Activated CD8-positive, alpha-beta memory T cell treated with anti-CD3 and anti-CD28 coated beads for 36 hours (primary cell): Measurements from ENCODE around the gene LRRC37A. TPM values are rescaled to one million over a fixed set of nuclear protein-coding genes. Genes with fewer than 3 reads are reported as not detected.
"Not testable (repeated sequence)": the region's sequence is repeated elsewhere in the genome, so short reads cannot be mapped to it uniquely, and the experiment has no call there.

Experiments
- CTCF ChIA-PET: fragments of 350-600 bp; sonication (Branson Sonifier 250); formaldehyde crosslinking; loops from one replicate; lab custom pipeline; 2021; ENCODE audit warnings: antibody characterized with exemption; lab: Charles Lee
- POLR2A ChIA-PET: fragments of 350-600 bp; sonication (Branson Sonifier 250); formaldehyde crosslinking; loops from one replicate; lab custom pipeline; 2021; ENCODE audit warnings: antibody characterized with exemption; lab: Charles Lee
- total RNA-seq, 2 experiments: library from RNA; stranded (reverse); gene quantifications; one replicate each; pipeline ENCODE4 v1.2.3, GENCODE V29; 2021

LRRC37A gene
- total RNA-seq, 2 experiments from 2014 or later, result 1.0 to 1.7 TPM

DNA sequence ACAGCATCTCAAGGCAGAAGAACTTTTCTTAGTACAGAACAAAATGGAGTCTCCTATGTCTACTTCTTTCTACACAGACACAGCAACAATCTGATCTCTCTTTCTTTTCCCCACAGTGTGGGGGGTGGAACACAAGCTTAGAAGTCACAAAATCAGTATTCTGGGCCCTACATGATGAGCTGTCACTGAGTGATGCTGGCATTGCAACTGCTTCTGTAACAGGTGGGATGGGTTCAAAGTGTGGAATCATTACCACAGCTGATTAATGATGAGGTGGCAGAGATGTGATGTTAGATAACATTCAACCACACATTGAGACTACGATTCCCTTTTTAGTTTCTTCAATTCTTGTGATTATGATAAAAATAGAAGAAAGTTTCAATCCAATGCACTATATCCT lies 10.5 kb upstream of the LRRC37A start:
- CTCF ChIA-PET, result not testable (repeated sequence)
- POLR2A ChIA-PET, result interaction anchor here (1.0 kb wide), 1 partner anchor 17 kb away, joined by 3 read pairs; no protein-coding TSS in a partner anchor

DNA sequence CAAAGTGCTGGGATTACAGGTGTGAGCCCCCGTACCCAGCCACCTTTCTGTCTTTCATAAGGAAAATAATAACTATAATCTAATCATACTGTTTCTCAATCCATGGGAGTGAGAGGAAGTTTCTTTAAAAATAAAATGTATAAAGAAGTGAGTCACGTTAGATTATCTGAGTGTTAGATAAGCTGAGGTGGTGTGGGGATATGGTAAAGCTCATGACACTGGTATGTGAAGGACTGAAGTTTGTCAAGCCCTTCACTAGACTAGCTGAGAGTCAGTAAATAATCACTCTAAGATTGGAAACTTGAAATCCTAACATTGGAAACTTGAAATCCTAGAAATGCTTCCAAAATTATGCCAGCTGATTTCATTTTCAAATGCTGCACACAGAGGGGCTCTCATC lies 9.4 kb upstream of the LRRC37A start:
- CTCF ChIA-PET, POLR2A ChIA-PET: not testable (repeated sequence)

DNA sequence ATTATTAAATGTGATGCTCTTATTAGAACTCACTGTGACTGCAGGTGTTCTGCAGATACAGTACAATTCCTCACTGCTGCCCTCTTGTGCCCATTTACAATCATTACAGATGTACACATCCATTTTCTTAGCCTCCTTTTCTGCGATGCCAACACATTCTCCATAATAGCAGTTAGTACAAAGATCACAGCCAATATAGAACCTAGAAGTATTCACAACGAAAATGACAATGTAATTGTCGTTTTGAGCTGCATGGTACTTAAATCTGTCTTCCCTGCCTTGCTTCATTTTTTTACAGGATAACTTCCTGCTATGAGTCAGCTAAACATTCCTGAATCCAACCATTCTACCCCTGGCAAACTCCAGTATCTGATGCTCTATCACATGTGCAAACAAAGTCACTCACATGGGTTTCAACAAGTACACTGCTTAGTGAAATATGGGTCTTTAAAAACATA lies 8.1 kb upstream of the LRRC37A start:
- CTCF ChIA-PET, result interaction anchor here (0.6 to 1.4 kb wide), 3 partner anchors 20 to 72 kb away, joined by 3 read pairs; no protein-coding TSS in a partner anchor
- POLR2A ChIA-PET, result not testable (repeated sequence)

DNA sequence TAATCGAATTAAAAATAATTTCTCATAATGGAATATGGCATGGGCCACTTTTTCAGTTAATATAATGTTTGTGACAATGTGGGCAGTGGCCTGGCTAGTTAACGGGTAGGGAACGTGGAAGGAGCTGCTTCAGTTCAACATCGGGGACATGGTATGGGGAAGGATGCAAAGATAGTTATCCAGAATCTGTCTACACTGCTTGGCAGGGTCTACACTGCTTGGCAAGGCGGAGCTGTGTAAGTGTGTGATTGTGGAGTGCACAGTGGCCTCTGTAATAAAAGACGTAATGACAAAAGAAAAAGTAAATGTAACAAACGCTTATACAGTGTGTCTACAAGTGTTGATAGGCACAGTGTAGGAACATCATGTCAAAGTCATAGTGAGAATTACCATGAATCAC lies 7.3 kb upstream of the LRRC37A start:
- ChIA-PET POLR2A (interaction anchor here (0.6 kb wide), 1 partner anchor 703 kb away, joined by 3 read pairs; no protein-coding TSS in a partner anchor), CTCF (interaction anchor here (1.4 kb wide), 1 partner anchor 73 kb away, joined by 3 read pairs; no protein-coding TSS in a partner anchor)

DNA sequence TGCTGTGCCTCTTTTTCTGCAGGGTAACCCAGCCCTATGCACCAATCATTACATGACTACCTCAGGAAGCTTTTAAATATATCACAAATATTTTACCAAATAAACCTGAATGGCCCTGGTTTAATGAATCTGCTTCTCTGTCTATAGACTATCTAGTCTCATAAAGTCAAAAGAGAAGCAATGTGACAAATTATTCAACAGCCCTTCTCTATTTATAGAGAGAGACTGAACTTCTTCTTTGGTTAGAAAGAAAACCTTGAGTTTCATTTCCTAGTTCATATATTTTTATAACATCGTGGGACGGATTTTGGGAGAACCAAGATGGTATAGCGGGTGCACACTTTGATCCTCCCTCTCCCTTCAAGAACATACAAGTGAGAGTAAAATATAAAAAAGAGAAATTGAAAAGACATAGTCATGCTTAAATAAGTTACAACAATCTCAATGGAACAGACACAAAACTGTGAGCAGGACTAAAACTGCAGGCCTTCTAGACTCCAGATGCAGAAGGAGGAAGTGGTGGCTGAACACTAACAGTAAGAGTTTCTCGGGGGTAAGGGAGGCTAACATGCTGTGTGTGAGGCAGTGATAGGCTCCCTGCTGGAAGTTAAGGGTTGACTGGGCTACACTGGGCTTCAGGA lies 3.9 kb upstream of the LRRC37A start:
- POLR2A ChIA-PET, CTCF ChIA-PET: not testable (repeated sequence)

DNA sequence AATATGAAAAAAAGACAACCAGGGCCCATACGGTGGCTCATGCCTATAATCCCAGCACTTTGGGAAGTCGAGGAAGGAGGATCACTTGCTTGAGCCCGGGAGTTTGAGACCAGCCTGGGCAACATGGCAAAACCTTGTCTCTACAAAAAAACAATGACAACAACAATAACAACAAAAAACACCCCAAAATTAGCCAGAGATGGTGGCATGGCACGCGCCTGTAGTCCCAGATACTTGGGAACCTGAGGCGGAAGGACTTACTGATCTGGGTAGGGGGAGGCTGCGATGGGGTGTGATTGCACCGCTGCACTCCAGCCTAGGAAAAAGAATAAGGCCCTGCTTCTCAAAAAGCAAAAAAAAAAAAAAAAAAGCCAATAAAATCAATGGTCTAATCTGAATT lies 3.3 kb upstream of the LRRC37A start:
- POLR2A ChIA-PET, CTCF ChIA-PET: not testable (repeated sequence)

DNA sequence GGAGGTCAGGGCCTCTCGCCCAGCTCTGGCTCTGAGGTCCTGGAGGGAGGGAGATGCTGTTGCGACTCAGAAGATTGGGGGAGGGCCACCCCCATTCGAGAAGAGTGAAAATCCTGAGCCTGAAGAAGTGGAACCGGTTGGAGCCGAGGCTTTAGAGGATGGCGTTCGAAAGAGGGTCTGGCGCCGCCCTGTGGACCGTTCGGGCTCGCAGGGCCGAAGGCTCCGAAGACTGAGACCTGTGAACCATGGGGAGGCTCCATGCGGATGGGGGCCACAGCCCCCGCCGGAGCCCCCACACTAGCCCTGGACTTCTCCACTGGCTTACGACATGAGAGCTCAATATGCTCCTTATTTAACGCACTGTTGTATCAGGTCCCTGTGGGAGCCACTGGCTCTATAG lies 46.3 kb downstream of the LRRC37A start:
- POLR2A ChIA-PET, CTCF ChIA-PET: not testable (repeated sequence)

DNA sequence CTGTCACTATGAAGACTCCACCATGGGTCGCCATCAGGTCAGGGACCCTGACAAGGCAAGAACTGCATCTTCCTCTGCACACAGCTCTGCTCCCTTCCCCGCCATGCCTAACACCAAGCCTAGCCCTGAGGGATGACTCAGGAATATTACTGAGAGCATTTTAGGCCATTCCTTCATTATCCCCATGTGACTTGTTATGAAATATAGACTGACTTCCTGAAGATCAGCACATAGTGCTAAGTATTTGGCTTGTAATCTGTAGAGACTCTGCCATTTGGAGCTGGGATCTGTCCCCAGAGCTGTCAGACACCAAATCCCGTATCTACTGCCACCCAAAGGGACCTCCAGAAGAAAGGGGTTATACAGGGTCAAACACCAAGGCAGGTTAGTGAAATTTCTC lies 47.2 kb downstream of the LRRC37A start:
- POLR2A ChIA-PET, CTCF ChIA-PET: not testable (repeated sequence)

DNA sequence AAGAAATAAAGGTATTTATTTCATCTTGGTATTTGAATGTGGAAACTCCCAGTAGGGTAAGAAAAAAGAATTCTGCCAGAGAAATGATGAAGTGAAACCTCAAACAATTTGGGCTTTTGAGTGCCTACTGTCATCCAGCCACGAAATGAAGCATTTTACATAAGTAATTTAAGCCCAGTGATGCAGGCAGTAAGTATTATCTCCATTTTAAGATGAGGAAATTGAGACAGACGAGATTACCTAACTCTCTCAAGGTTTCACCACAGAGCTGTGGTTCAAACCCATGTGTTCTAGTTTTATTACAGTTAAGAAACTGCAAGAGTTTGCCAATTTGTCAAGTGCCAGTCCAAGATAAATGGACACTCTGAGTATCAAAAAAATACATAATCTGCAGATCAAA lies 53.4 kb downstream of the LRRC37A start:
- POLR2A ChIA-PET, CTCF ChIA-PET: not testable (repeated sequence)

DNA sequence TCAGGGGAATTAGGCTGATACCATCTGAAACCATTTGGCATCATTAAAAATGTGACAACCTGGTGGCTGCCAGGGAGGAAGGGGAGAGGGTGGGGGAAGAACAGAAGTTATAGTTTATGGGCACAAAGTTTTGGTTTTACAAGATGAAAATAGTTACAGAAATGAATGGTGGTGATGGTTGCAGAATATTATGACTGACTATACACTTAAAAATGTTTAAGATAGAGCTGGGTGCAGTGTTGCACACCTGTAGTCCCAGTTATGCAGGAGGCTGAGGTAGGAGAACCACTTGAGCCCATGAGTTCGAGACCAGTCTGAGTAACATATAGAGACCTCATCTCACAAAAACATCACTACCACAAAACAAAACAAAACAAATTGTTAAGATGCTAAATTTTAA lies 54.1 kb downstream of the LRRC37A start:
- CTCF ChIA-PET, POLR2A ChIA-PET: not testable (repeated sequence)

DNA sequence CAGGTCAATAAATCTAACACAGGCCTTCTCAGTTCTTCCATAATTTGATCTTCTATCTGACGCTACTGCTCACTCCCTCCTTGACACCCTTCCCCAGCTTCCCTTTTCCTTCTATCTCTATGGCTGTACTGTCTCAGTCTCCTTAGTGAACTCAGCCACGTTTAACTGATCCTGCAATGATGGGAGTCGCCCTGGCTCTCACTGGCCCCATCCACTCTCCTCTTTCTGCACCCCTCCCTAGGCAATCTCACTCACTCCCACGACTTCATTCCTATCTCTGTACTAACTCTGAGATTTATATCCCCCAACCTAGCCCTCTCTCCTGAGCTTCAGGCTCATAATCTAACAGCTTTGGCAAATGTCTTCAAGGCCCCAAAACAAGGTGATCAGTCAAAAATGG lies 58.9 kb downstream of the LRRC37A start:
- POLR2A ChIA-PET, CTCF ChIA-PET: not testable (repeated sequence)

DNA sequence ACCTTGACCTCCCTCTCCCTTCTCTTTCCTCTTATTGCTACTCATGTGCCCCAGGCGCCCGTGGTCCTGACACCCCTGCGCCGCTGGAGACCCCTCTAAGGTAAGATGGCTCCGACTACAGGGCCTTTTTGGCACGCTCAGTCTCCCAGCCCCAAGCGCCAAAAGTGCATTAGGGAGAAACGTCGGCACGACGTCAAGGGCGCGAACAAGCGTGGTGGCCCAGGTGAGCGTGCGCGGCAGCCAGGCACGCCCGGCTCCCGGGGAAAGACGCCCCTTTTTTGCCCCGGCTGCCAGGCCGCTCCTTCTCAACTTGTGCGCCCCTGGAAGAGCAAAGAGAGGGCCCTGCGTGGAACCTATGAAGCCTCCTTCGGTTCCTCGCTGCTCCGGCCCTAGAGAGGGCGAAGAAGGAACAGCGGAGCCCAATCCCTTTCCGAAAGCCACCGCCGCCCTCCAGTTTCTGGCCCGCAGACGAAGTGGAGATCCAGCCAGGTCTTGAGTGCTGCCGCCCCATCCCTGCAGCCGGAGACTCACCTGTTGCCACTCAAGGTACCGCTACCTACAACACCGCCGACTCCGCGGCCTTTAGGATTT lies 66.3 kb downstream of the LRRC37A start:
- CTCF ChIA-PET, POLR2A ChIA-PET: not testable (repeated sequence)

DNA sequence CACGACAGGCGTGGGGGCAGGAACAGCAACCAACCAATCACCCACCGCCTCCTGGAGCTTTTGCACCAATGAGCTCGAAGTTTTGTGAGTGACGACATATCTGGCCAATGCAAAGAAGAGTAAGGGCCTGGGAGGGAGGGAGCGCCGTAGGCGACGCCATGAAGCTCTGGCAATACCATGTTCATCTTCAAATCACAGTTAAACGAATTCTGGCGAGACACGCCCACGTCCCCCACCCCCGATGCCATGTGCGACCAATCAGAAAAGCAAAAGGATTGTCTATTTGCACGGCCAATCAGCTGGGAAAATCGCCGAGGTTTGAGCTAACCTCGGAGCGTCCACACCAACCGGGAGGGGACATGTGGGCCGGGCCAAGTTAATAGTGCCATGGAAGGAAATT lies 66.8 kb downstream of the LRRC37A start, which contains the start of gene ARL17B:
Gene ARL17B, minus strand, starts transcription at position 12 of the 400 bp plus-strand sequence. CDS start 3,369 bp downstream, outside the sequence.
- CTCF ChIA-PET, result not testable (repeated sequence)

DNA sequence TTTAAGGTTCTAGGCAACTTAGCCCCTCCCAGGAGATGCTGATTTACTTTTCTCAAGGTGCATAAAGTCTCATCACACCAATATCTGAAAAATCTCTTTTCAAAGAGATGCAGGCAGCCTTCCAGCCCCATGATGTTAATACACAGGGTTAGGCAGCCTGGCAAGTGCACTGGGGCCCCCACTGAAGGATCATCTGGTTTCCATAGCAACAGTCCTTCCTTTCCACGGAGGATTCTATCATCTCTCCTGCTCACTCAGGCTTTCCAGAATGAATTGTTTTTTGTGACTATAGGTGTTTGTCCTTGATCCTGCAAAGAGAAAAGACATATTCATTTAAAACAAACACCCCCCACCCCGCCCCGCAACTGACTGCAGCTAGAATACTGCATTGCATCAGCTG lies 72.6 kb downstream of the LRRC37A start:
- POLR2A ChIA-PET, CTCF ChIA-PET: not testable (repeated sequence)

More for the DNA sequence above, 66.8 kb downstream of the LRRC37A start, which contains the start of gene ARL17B:
- POLR2A ChIA-PET, result not testable (repeated sequence)

DNA sequence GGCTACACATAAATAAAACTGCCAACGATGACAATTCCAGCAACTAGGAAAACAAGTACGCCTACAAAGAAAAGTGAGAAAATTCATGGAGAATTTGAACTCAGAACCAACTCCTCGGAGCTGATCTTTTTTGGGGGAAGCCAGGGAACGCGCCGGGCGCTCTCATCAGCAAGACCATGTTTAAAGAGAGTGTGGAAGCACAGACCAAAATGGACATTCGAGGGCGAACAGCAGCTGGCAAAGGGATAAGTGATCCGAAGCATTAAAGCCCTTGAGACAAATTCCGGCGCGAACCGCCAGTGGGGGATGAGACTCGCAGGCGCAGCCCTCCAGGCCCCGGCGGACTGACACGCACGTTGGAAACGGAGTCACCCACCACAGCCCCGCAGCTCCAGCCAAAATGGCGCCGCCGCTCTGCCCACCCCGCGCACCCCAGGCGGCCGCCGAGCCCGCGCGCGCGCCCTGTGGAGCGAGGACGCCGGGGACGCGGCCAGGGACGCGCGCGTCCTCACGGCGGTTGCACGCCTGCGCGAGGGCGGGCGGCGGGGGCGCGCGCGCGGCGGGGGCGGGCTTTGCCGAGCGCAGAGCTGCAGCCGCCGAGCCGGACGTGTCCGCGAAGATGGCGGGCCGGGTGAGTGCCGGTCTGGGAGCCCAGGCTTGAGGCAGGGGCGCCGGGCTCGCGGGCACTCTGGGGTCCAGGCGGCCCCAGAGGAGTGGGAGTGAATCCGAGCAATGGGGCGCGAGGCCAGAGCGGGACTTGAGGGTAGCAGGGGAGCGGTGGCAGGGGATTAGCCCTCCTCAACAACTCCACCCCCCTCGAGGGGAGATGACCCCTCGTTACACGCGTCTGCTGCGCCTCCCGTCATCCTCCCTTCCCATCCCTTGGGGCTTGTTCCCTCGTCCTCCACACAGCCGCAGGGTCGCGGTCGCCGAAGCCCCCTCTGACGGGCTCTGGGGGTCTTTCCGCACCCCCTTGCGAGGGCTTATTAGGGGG lies 77.6 kb downstream of the LRRC37A start:
- CTCF ChIA-PET, POLR2A ChIA-PET: not testable (repeated sequence)

DNA sequence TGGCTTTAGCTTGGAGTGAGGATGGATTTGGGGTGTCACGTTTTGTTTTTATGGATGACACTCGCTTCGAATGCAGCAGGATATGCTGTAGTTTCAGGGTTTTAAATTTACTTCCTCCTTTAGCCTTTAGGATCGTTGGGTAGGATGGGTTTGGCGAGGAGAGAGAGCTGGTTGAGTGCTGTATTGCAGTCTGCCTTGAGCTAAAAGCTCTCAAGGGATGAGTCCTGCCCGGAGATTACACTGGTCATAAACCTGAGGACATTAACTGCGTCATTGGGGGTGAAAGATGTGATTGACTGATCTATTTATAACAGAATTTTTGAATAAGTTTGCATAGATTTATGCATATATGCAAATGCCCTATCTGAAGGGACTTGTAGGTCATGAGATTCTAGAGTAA lies 78.5 kb downstream of the LRRC37A start:
- CTCF ChIA-PET, POLR2A ChIA-PET: not testable (repeated sequence)

DNA sequence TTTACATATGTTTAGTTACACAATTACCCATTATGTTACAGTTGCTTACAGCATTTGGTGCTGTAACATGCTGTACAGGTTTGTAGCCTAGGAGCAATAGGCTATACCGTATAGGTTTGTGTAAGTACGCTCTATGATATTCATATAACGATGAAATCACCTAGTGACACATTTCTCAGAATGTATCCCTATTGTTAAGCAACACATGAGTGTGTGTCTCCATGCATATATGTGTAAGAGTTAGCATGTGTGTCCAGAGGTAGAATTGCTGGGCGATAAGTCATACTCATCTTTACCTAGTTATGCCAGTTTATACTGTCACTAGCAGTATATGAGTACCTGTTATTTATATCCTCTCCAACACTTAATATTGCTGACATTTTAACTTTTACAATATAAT lies 88.2 kb downstream of the LRRC37A start:
- CTCF ChIA-PET, result not testable (repeated sequence)

DNA sequence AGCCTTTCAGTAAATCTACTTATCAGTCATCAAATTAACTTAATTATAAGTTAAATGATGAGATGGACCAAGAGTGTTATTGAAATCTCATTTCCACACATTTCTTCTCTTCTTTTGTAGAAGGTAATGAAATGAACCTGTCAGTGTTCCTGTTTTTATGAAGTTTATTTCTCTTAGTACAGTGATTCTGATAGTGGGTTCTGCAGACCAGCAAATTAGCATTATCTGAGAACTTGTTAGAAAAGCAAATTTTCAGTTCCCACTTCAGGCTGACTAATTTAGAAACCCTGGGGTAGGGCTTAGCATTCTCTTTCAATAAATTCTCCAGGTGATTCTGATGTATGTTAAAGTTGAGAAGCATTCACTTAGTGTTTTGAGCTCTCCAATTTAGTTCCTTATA lies 90.6 kb downstream of the LRRC37A start:
- POLR2A ChIA-PET, CTCF ChIA-PET: not testable (repeated sequence)

More for the DNA sequence above, 88.2 kb downstream of the LRRC37A start:
- POLR2A ChIA-PET, result not testable (repeated sequence)
